ENCODE results near the gene KIAA1671. TPM values are rescaled to one million over a fixed set of nuclear protein-coding genes. Genes with fewer than 3 reads are reported as not detected.

The KIAA1671 gene
- total and polyA plus RNA-seq, 2 donors (not counting 1 experiment from before 2014, with no cell fraction given): 0.01 to 0.02 TPM

DNA sequence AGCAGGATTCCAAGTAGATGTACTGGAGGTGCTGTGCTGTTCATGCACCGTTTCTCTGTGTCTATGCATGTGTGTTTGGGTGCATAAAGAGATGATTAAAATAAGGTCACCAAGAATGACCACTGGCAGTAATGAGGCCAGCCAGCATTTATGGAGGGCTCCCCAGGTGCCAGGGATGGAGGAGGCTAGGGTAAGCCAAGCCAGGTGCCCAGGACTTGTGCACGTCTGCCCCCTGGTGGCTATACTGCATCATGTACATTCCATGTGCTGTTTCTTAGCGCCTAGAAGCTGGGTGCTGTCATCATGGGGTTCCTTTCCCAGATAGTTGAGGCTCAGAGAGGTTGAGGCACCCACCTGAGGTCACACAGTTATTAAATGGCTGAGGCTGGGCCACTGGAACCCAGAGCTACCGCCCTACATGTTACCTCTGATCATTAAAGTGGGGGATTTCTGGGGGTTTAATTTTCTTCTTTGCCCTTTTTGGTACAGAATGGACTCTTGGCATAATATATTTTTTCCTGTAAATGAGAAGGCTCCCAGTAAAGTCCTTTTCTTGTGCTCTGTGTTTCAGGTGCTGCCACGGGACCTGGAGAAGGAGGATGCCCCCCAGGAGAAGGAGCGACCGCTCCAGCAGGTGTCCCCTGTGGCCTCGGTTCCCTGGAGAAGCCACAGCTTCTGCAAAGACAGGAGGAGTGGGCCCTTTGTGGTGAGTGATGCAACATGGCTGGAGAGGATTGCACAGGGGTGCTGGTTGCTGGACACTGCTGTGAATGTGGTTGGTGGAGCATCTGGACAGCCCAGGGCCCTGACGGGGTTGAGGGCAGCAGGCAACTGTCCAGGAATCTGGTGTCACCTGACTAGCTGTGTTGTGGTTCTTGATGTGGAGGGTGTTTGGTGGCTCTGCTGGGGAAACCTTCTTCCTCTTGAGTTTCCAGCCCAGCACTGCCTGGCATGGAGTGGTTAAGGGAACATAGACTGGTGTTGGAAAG, 96.4 kb downstream of the KIAA1671 start:
- Mint-ChIP-seq H3K27me3 (peaks cover 4% of the 10 kb centered on the region), H3K9me3 (ENCODE audit: insufficient read depth) (peaks cover 10% of the 10 kb centered on the region), H3K27ac (no peak overlapping the region), H3K4me3 (no peak overlapping the region), H3K4me1 (no peaks in the 10 kb centered on the region)
- ATAC-seq (ENCODE audit: low read depth) (no peak), DNase-seq (peak; percentile 56)
- 42% methylated on average over 8 of the region's 9 CpGs for WGBS (ENCODE audit: insufficient coverage)
- no peak overlapping the region for H3K9ac ChIP-seq (ENCODE audit: low read length)
- no peak overlapping the region for H3K27ac ChIP-seq (ENCODE audit: low read length in 2 of 2)
- H2AFZ ChIP-seq (ENCODE audit: insufficient read depth, low read depth, low read length, poor library complexity, severe bottlenecking): no peak overlapping the region
- TF ChIP-seq, protein P1, sequence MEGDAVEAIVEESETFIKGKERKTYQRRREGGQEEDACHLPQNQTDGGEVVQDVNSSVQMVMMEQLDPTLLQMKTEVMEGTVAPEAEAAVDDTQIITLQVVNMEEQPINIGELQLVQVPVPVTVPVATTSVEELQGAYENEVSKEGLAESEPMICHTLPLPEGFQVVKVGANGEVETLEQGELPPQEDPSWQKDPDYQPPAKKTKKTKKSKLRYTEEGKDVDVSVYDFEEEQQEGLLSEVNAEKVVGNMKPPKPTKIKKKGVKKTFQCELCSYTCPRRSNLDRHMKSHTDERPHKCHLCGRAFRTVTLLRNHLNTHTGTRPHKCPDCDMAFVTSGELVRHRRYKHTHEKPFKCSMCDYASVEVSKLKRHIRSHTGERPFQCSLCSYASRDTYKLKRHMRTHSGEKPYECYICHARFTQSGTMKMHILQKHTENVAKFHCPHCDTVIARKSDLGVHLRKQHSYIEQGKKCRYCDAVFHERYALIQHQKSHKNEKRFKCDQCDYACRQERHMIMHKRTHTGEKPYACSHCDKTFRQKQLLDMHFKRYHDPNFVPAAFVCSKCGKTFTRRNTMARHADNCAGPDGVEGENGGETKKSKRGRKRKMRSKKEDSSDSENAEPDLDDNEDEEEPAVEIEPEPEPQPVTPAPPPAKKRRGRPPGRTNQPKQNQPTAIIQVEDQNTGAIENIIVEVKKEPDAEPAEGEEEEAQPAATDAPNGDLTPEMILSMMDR (IDR thresholded peaks at IDR 0.05): peak; percentile 75
- TF ChIP-seq EZH2 (IDR thresholded peaks at IDR 0.05; ENCODE audit: borderline replicate concordance, insufficient read depth, low read depth, low read length, poor library complexity, severe bottlenecking): no peak
- ChIA-PET POLR2A (no interaction called here), CTCF (interaction anchor here (0.9 to 2.6 kb wide), 6 partner anchors 11 to 280 kb away, joined by 3 to 12 read pairs (median 6); no protein-coding TSS in a partner anchor)
- no peak overlapping the region for H3K4me2 ChIP-seq (replicated peaks; ENCODE audit: low read depth, low read length, poor library complexity, severe bottlenecking)
- no peaks in the 10 kb centered on the region for H3K27me3 ChIP-seq (replicated peaks in 1 of 4; ENCODE audit: control extremely low read depth in 1 of 4, control insufficient read depth in 3 of 4, insufficient read depth in 4 of 4, low read length in 3 of 4)
- H3K79me2 ChIP-seq (ENCODE audit: control insufficient read depth, insufficient read depth, low read length): no peaks in the 10 kb centered on the region
- H3K36me3 ChIP-seq (replicated peaks in 1 of 2; ENCODE audit: control extremely low read depth in 1 of 2, control insufficient read depth in 1 of 2, extremely low read depth in 1 of 2, insufficient read depth in 2 of 2, low read length in 1 of 2): no peaks in the 10 kb centered on the region
- no peak overlapping the region for H3K4me3 ChIP-seq (ENCODE audit: control extremely low read depth in 1 of 5, extremely low read depth in 1 of 5, insufficient read depth in 1 of 5, low read depth in 2 of 5, low read length in 4 of 5)
- H3K9me3 ChIP-seq (ENCODE audit: control extremely low read depth in 1 of 3, control insufficient read depth in 2 of 3, insufficient read depth in 1 of 3, low read length in 2 of 3): peaks cover 0 to 14% (median 3%) of the 10 kb centered on the region in 3 donors
- H4K20me1 ChIP-seq (ENCODE audit: control insufficient read depth, insufficient read depth, low read length, poor library complexity, severe bottlenecking): no peaks in the 10 kb centered on the region
- H3K4me1 ChIP-seq (ENCODE audit: control insufficient read depth in 2 of 2, insufficient read depth in 2 of 2, low read length in 2 of 2): no peaks in the 10 kb centered on the region
- intact Hi-C loops (cut with micrococcal nuclease): loop anchor here (1.0 kb wide), 1 partner anchor 111 kb away; no protein-coding TSS in a partner anchor

DNA sequence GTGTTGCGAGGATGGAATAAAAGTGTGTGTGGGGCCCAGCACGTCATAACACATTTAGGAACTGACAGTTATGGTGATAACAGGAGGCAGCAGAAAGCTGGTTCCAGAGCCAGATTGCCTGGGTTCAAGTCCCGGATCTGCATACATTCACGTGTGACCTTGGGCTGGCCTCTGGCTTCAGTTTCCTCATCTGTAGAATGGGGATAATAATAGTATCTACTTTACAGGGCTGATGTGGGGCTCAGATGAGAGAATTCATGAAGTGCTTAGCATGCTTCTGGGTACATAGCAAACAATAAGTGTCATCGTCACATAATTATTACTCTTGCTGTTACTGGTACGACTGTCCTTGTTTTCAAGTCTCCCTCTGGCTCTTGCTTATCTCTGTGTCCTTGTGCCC, 97.3 kb downstream of the KIAA1671 start:
- WGBS (ENCODE audit: insufficient coverage): 91% methylated on average over 5 of the region's 6 CpGs
- no peaks in the 10 kb centered on the region for H3K27me3 ChIP-seq (replicated peaks in 1 of 4; ENCODE audit: control extremely low read depth in 1 of 4, control insufficient read depth in 3 of 4, insufficient read depth in 4 of 4, low read length in 3 of 4)
- H3K36me3 ChIP-seq (replicated peaks in 1 of 2; ENCODE audit: control extremely low read depth in 1 of 2, control insufficient read depth in 1 of 2, extremely low read depth in 1 of 2, insufficient read depth in 2 of 2, low read length in 1 of 2): no peaks in the 10 kb centered on the region
- TF ChIP-seq, protein P1 (IDR thresholded peaks at IDR 0.05): no peak
- Mint-ChIP-seq H3K27ac (no peak overlapping the region), H3K9me3 (ENCODE audit: insufficient read depth) (peaks cover 10% of the 10 kb centered on the region), H3K27me3 (peaks cover 4% of the 10 kb centered on the region), H3K4me3 (no peak overlapping the region), H3K4me1 (no peaks in the 10 kb centered on the region)
- ChIA-PET CTCF (interaction anchor here (1.1 to 1.5 kb wide), 3 partner anchors 10 to 280 kb away, joined by 3 to 12 read pairs (median 3); no protein-coding TSS in a partner anchor), POLR2A (no interaction called here)
- H3K9me3 ChIP-seq (ENCODE audit: control extremely low read depth in 1 of 3, control insufficient read depth in 2 of 3, insufficient read depth in 1 of 3, low read length in 2 of 3): peaks cover 0 to 14% (median 3%) of the 10 kb centered on the region in 3 donors
- no peak overlapping the region for H3K27ac ChIP-seq (ENCODE audit: low read length in 2 of 2)
- H3K79me2 ChIP-seq (ENCODE audit: control insufficient read depth, insufficient read depth, low read length): no peaks in the 10 kb centered on the region
- no peak overlapping the region for H3K4me3 ChIP-seq (ENCODE audit: control extremely low read depth in 1 of 5, extremely low read depth in 1 of 5, insufficient read depth in 1 of 5, low read depth in 2 of 5, low read length in 4 of 5)
- H3K4me1 ChIP-seq (ENCODE audit: control insufficient read depth in 2 of 2, insufficient read depth in 2 of 2, low read length in 2 of 2): no peaks in the 10 kb centered on the region
- DNase-seq: no peak
- intact Hi-C loops (cut with micrococcal nuclease): no loop called here
- H2AFZ ChIP-seq (ENCODE audit: insufficient read depth, low read depth, low read length, poor library complexity, severe bottlenecking): no peak overlapping the region
- H3K9ac ChIP-seq (ENCODE audit: low read length): no peak overlapping the region
- H4K20me1 ChIP-seq (ENCODE audit: control insufficient read depth, insufficient read depth, low read length, poor library complexity, severe bottlenecking): no peaks in the 10 kb centered on the region
- no peak for ATAC-seq (ENCODE audit: low read depth)
- no peak overlapping the region for H3K4me2 ChIP-seq (replicated peaks; ENCODE audit: low read depth, low read length, poor library complexity, severe bottlenecking)
